HG03103 (cell line): ENCODE measurements around the gene MET.

Experiments
- ATAC-seq: cut with Tn5 transposase; IDR thresholded peaks from one replicate; pipeline ENCODE4 v1.9.1; 2021; ENCODE audit warnings: low read depth; ENCODE audit not compliant: unreplicated experiment

MET gene

DNA sequence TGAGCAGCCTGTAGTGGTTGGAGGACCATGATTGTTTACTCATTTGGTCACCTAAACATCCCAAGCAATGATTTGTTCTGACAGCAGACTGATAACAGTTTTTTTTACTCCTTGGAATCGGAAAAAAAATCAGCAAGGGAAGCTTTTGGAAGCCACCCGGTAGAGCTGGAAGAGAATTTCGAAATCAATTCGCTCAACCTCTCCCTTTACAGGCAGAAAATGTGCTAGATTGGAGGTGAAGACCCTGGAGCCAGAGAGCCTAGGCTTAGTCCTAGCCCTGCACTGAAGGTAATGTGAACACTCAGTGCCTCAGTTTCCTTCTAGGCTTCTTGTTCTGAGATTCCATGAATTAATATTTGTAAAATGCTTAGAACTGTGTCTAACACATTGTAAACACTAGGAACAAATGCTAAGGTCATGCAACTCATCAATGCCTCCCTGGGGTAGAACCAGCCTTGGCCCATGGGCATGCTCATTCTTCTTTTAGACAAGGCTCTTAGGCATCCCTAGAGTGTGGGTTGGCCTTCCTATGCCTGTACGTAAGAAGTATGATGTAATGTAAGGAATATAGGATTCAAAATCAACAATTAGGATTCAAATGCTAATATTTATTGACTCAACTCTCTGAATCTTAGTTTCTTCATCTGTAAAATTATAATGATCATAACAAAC is 52.7 kb downstream of the MET start:
- ATAC-seq, result no peak

DNA sequence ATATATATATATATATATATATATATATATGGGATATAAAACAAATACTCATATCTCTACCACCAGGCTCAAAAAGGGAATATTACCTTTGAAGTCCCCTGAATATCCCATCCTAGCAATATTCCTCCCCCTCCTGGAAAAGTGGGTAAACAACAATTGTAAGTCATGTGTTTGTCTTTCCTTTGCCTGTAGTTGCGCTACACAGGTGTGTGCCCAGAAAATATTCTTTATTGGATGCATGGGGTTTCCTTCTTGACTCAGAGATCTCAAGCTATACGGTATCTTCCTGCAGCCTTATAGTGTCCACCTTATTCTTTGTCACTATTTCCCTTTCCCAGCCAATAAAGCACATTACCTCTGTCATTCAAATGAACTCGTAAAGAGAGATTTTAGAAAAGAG is 54.2 kb downstream of the MET start:
- no peak for ATAC-seq

DNA sequence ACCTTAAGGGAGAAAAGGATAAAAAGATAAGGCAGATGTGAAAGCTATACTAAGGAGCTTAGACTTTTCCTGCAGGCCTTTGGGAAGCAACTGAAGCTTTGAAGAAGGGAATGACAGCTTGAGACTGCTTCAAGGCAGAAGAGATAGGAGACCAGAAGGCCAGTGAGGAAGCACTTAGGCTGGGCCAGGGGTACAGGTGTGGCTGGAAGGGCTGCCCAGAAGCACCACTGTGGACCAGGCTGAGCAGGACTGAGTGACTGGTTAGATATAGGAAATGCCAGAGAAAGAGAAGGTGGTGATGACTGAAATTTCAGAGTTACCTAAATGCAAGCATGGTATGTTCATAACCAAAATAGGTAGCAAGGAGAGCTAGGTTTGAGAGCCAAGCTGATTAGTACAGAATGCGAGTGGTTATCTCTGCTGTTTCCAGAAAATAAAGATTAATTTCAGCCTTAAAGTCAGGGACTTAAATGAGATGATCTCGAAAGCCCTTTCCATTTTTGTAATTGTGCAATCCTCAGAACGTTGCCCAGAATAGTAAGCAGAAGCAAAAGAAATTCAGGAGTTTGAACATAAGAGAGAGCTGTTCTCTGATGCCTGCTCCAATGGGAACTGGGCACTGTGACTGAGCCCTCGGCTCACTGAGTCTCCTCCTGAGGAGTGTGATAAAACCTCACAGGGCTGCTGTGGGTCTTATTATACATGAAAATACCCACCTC is 54.9 kb downstream of the MET start:
- no peak for ATAC-seq

DNA sequence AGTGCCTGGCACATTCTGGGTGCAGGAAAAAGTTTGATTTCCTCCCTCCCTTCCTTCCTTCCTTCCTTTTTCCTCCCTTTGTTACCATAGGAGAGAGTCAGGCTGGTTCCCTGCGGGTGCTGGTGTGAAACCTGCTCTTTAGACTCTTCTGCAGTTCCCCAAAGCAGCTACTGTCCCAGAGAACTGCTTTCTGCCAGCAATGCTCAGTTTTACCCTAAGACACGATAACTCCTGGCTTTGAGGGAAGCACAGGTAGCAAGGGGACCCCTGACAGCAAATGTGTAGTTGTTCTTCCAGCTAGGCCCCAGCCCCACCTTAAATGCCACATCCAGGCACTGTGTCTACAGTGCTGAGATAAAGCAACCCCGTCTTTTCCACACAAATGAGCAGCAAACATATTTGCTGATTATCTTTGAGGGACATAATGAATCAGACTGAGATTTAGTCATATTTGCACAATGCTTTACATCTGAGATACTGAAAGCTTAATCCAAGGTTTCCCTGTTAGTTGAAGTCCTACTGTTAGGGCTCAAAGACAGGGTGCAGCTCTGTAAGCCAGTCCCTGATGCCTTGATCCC is 55.5 kb downstream of the MET start:
- ATAC-seq, result no peak

DNA sequence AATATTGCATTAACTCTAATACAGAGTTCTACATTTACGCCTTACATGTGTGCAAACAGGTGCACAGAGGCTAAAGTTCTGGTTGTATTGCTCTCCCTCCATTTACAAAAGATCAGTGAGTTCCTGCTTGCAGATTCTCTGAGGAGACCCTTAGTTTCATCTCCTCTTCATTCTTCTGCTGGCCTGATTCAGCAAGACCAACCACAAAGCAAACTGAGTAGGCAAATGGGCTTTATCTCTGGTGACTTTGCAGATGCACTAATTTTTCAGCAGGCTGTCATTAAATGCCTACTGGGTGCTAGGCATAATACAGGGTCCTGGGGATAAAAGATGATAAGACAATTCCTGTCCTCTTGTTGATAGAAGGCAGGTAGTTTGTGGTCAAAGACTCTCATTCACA is 56.4 kb downstream of the MET start:
- no peak for ATAC-seq

DNA sequence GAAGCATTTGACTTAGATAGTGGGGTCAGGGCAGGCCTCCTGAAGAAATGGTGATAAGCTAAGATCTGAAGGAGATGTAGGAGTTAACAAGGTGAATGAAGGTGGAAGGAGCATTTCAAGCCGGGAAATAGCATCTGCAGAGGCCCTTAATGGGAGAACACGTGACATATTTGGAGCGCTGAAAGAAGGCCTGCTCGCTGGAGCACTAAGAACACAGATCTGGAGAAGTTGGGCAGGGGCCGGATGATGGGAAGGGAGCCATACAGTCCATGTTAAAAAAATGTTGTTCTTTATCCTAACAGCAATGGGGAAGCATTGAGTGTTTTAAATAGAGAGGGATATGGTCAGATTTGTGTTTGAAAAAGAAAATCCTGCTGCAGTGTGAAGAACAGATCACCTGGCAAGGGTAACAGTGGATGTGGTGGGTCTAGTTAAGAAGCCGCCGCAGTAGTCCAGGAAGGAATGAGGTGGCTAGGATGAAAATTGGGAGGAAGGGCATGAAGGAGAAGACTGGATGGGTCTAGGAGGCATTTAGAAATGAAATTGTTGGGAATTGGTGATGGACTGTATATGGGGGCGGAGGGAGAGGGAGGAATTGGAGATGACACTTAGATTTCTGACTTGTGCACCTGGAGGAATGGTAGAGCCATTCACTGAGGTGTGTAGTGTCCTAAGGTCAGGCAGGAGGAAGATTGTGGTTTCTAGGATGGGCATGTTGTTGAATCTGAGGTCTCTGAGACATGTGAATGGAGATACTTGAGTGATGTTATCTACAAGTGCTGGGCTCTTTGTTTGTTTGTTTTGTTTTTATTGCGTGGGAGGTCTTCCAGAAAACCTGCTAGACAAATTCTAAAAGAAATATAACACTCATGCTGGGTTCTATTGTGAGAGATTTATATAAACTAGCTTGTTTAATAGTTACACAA is 58.4 kb downstream of the MET start:
- ATAC-seq, result no peak

DNA sequence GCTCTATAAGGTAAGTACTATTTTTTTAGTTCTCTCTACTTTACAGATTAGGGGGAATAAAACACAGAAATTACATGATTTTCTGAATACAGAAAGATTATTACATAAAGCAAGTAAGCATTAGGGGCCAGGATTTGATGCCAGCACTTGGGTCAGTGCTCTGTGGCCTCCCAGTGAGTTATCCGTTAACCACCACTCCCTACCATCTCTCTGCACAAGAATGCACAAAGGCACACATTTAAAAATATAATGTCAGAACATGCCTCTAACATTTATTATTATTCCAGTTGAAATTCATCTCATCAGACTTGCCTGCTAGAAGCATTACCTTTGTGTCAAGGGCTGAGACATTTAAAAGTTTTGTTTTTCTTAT is 59.0 kb downstream of the MET start:
- ATAC-seq, result no peak

DNA sequence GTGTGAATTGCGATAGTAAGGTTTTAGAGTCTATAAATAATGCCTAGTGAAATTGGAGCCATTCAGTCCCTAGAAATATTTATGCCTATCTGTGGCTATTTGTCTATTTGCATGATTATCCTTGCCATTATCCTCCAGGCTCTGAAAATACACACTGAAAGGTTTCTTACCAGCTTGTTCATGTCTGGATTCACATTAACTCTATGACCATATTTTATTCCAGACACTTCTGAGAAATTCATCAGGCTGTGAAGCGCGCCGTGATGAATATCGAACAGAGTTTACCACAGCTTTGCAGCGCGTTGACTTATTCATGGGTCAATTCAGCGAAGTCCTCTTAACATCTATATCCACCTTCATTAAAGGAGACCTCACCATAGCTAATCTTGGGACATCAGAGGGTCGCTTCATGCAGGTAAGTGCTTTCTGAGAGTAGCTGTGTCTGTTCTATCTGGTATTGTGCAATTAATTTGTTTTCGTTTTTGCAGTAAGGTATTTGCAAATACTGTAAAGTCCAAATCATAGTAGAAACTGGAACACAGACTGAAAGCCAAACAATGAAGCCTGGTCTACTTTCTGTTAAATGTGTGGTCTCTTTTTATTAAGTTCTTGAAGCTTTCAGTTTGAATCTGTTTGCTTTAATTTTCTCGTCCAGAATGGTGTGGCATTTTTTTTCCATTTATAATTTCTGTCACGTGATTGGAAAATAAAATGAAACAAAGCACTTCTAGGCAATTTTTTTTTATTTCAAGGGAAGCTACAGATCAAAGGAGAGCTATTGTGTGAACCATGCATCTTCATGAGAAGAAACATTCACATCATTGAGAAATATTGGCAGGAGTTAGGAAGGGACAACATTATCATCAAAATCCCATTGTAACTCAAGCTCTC is 59.7 kb downstream of the MET start:
- ATAC-seq, result no peak

DNA sequence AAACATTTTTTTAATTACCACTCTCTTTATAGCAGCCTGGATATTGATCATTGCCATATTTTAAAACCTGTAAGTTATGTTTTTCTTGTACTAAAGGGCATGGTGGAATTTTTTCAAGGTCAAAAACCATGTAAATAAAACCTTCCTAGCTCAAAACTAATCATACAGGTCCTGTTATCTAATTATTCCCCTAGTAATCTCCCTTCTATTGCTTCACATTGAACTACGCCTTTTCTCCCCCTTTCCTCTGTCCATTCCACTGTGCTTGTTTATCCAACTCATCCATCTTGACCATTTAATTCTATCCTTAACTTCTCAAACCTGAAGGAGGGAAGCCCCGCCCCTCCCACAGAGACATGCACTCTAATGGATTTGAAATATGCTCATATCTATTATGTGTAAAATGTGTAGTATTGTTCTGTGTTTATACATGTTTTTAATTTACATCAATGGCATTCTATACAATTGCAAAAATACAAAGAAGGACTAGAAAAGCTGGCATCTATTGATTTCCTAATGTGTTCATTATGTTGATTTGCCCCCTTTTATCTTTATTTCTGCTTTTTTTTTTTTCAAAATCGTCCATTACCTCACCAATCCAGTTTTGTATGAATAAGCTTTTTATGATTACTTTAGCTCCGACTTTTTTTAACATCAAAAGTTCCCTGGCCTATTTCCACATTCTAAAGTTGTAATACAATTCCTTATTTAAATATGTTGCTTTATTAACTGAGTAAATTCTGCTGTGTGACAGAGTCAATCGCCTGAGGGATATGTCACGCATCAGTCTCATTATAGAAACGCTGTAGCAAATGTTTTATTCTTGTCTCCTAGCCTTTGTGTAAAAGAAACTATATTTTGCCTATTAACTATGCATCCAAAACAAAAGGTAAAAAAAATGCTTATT is 61.0 kb downstream of the MET start:
- no peak for ATAC-seq

DNA sequence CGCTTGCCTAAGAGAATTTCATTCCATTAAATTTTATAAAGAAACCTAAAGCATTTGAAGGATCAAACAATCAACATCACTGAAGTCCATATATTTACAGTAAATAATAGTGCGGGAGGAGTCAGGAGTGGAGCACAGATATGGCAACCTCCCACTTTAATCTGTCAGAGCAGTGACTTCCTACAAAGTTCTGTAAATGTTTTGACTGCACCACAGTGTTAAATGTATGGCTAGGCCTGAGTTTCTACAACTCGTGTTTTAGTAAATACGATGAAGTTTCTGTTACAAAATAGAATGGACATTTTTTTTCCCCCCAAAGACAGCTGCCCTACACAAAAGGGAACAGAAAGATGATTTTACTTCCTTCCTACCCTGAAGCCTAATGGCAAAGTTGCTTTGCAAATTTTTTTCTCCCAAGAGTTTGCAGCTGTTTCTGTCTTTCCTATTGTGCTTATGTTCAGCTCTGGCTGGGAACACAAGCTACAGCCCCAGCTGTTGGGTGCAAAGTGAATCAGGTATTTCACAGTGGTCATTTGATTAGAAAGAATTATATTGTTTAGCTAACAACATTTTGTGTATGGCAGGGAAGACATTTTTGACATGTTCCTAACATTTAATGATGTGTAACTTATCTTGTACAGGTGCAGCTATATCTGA is 62.1 kb downstream of the MET start:
- ATAC-seq, result no peak

DNA sequence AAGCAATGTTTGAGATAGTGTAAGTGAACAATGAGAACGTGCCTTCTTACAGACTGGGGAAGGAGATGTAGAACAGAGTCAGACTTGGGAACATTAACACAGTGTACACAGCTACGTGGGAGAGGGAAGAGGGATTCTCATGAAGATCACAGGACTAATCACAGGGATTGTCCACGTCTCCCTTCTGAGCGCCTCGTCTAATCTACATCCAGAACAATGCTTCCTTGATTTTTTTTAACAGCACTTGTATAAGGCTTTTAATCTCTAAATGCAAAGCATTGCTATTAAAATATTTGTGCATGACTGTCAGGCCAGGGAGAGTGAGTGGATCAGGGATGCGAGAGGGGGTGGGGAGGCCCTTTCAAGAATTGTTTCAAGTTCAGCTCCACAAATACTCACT is 62.7 kb downstream of the MET start:
- no peak for ATAC-seq

DNA sequence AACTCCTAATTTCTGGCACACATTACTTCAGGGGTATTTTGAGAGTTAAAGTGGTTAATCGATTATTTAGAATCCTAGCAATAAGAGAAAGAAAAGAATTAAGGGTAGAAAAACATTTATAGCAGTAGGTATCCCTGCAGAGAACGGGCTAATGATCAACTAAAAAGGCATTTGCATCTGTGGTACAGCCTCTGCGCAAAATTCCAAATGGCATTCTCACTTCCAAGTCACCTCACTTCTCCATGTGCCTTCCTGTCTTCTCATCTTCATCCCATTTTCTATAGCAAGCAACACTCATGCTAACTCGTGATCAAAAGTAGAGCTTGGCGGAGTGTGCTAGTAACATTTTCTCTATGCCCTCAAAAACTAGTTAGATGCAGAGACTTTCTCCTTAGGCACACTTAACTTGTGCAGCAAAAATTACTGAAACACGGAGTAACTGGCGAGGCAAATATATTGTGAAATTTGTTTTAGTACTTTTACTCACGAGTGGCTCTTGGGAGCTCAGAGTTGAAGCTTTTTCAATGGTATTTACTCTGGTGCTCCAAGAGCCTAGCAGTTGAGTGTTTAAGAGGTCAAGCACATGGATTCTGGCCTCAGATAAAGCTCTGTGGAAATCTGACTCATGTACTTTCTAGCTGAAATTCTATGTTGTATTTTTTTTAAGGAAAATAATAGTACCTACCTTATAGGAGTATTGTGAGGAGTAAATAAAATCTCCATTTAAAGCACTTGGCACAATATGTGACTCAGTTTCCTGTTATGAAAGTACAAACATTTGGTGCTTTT is 65.1 kb downstream of the MET start:
- ATAC-seq, result no peak

DNA sequence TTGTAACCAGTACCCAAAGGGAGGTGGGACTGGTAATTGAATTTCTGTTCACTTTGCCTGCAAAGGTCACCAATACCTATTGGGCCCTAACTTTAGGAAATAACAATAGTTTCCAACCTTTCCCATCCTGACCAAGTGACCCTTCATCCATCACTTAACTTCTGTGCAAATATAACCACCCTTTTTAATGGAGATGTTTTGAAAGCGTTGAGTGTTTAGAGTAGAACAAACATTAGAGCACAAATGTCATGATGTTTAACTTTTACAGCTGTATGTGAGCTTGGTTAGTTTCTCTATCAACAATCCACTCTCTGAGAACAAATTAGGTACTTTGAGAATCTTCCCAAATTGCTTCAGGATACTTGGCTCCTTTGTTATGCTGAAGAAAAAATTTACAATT is 66.4 kb downstream of the MET start:
- no peak for ATAC-seq

DNA sequence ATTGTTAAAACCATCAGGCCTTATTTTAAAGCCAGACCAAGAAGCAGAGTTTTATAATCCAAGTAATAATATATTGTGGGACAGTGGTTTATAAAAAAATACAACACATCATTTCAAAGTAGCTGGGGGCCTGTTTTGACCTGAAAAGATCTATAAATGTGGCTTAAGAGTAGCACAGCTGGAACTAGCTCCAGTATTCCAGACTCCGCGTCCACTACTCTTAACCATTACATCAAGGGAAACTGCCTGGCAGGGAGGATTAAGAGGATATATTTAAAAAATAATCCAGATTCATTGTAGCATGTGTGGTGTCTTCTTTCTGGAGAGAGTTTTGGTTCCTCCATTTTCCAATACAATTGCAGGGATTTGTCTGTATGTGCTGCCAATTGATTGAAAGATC is 67.3 kb downstream of the MET start:
- ATAC-seq, result no peak

DNA sequence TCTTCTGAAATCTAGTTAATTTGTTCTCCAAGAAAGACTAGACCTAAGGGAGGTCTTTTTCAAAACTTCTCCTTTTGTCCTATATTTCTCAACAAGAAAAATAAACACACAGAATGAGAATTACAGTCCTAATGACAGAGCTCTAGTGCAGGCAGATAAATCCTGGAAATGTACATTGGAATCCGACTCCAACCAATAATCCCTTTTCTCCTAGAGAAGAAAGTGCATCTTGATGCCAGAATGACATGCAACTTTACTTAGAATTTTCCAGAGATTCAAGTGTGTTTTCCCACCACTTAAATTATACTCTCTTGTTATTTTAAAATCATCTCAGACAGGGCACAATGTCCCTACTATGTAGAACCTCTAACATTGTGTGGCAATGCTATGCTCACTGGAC is 68.2 kb downstream of the MET start:
- ATAC-seq, result no peak

DNA sequence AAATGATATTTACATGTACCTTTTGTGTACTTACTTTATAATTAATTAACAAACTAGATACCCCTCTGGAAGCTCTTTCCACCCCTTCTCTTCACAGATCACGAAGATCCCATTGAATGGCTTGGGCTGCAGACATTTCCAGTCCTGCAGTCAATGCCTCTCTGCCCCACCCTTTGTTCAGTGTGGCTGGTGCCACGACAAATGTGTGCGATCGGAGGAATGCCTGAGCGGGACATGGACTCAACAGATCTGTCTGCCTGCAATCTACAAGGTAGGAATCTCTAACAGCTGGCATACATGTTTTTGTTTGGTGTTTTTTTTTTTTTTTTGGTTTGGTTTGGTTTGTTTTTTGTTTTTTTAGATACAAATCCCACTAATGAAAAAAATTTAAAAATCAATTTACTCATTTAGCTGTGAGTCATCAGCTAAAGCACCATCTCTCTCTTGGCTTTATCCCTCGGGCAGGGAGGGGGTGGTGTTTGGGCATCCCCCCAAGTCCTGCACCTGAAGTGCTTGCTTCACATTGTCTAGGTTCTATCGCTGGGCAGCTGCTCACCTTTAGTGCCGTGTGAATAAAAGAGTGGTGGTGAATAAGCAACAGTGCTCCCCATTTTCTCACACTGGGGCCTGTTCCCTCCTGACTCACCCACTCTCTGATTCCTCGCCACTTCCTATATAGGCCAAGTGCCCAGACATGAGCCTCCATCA is 68.9 kb downstream of the MET start:
- ATAC-seq, result no peak

DNA sequence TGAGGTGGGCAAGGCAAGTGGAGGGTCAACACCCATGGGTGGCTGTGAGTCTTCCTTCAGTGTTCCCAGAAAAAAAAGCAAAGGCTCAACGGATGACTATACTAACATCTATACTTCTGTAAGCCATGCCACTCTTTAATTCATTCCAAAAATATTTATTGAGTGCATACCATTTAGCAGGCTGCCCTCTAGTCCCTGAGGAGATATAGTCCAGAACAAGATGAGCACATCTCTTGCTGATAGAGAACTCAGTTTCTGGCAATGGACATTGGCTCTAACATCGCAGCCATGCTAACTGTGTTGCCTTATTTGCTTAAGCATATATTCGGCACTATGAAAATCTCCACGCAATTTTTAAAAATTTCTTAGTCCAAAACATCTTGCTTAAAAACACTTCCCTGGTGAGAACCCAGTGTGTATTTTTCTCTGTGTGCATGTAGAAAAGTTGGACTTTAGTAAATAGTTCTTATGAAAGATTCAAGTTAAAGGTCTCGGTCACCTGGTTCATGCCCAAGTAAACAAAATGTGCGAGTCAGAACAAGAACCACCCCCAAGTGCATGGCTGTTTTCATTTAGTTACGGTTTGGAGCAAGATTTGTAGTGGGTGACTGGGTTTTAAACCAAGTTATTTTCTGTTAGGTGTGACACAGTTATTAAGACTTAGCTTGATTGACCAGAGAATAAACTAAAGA is 69.8 kb downstream of the MET start:
- no peak for ATAC-seq
